SJSA1 (cell line): ENCODE data around the gene MIPOL1. TPM values are rescaled to one million over a fixed set of nuclear protein-coding genes. Genes with fewer than 3 reads are reported as not detected.
"Not testable (repeated sequence)": the region's sequence is repeated elsewhere in the genome, so short reads cannot be mapped to it uniquely, and the experiment has no call there.

ENCODE experiments used
- DNase-seq, 2 experiments: peaks; one replicate each; pipeline ENCODE4 v3.0.0-alpha.2; 2015 to 2020; ENCODE audit warnings: low spot score in 2 of 2, low read depth in 1 of 2
- H3K27ac ChIP-seq: fragments of 250-450 bp; sonication (Bioruptor Pico); 2 replicates; pipeline ENCODE4 v1.5.1; 2020; ENCODE audit warnings: mild to moderate bottlenecking, moderate library complexity
- H3K27me3 ChIP-seq: fragments of 250-450 bp; sonication (Bioruptor Pico); replicated peaks from 2 replicates; pipeline ENCODE4 v1.5.1; 2020; ENCODE audit warnings: mild to moderate bottlenecking, moderate library complexity
- H3K36me3 ChIP-seq: fragments of 250-450 bp; sonication (Bioruptor Pico); 2 replicates; pipeline ENCODE4 v1.5.1; 2020; ENCODE audit warnings: mild to moderate bottlenecking
- H3K4me1 ChIP-seq: fragments of 250-450 bp; sonication (Bioruptor Pico); replicated peaks from 2 replicates; pipeline ENCODE4 v1.6.1; 2021; ENCODE audit warnings: mild to moderate bottlenecking
- H3K4me3 ChIP-seq: fragments of 250-450 bp; sonication (Bioruptor Pico); 2 replicates; pipeline ENCODE4 v1.5.1; 2020; ENCODE audit warnings: mild to moderate bottlenecking
- H3K9me3 ChIP-seq: fragments of 250-450 bp; sonication (Bioruptor Pico); replicated peaks from 2 replicates; pipeline ENCODE4 v1.5.1; 2020; ENCODE audit warnings: mild to moderate bottlenecking
- total RNA-seq: library from RNA; depleted of rRNA; stranded (reverse); fragments of >200 nt; shearing (Covaris generic); gene quantifications from 2 replicates; pipeline ENCODE4 v1.2.3, GENCODE V29; 2014

The MIPOL1 gene
- total RNA-seq, 1 experiment from 2014 or later = 9.7 TPM

DNA sequence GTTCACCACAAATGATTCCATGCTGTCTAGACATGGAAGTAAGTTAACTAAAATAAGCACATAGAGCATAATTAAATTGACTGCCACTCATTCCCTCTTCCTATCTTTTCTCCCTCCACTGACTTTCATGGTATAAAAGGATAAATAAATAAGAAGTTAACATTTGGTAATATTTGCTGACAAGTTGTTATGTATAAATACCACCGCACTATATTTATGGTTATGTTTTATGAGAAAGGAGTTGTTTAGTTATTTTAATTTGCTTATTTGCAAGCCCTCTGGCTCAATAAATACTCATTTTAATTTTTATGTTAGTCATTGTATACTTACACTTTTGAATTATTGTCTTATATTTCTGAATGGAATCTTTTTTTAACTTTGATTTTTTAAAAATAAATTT is 113.5 kb downstream of the MIPOL1 start:
- Histone ChIP-seq H3K4me3 (no peak overlapping the region), H3K27me3 (no peaks in the 10 kb centered on the region), H3K4me1 (no peaks in the 10 kb centered on the region), H3K9me3 (no peaks in the 10 kb centered on the region), H3K27ac (no peak overlapping the region), H3K36me3 (no peaks in the 10 kb centered on the region)
- DNase-seq = no peak

DNA sequence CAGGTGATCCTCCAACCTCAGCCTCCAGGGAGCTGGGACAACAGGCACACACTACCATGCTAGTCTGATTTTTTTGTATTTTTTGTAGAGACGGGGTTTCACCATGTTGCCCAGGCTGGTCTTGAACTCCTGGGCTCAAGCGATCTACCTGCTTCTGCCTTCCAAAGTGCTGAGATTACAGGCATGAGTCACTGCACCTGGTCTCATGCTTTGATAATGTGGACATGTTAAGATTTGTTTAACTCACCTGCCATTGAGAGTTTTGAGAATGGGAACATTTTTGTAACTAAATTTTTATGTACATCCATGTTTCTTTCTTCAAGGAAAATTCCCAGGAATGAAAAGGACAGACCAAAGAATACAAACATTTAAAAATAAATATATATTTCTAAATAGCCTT is 121.2 kb downstream of the MIPOL1 start:
- Histone ChIP-seq H3K4me1 (no peaks in the 10 kb centered on the region), H3K4me3 (no peak overlapping the region), H3K36me3 (no peaks in the 10 kb centered on the region)

DNA sequence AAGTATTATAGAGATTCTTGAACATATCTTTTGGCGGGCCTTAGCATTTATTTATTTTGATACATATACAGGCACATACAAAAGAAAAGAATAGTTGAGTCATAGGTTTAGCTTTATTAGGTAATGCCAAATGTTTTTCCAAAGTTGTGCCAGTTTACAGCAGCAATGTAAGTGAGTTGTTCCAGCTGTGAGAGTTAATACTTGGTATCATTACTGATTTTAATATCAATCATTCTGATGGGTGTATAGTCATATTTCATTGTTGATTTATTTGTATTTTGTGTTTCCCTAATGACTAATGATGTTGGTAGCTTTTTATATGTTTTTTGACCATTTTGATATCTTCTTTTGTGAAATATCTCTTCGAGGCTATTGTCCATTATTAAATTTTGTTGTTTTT is 122.4 kb downstream of the MIPOL1 start:
- DNase-seq = no peak
- H3K36me3 ChIP-seq = no peaks in the 10 kb centered on the region
- H3K4me3 ChIP-seq = no peak overlapping the region
- no peaks in the 10 kb centered on the region for H3K27me3 ChIP-seq
- no peaks in the 10 kb centered on the region for H3K4me1 ChIP-seq
- H3K27ac ChIP-seq = no peak overlapping the region
- H3K9me3 ChIP-seq = no peaks in the 10 kb centered on the region

More for the DNA sequence above, 121.2 kb downstream of the MIPOL1 start:
- no peaks in the 10 kb centered on the region for H3K9me3 ChIP-seq
- H3K27ac ChIP-seq = no peak overlapping the region
- no peaks in the 10 kb centered on the region for H3K27me3 ChIP-seq
- DNase-seq = no peak

DNA sequence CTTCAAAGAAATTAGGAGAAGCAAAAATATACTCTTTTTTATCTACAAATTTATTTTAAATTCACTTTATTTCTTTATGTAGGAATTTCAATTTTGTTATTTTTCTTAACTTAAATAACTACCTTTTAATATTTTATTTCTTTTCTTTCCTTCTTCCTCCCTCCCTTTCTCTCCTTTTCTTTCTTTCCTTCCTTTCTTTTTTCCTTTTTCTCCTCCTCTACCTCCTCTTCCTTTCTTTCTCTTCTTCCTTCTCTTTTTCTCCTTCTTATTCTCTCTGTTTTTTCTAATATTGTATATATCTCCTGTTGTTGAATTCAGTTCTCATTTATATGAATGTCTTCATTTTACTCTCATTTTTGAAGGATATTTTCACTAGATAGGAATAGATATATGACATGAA is 127.6 kb downstream of the MIPOL1 start:
- no peaks in the 10 kb centered on the region for H3K27me3 ChIP-seq
- H3K4me3 ChIP-seq = no peak overlapping the region
- no peaks in the 10 kb centered on the region for H3K36me3 ChIP-seq
- no peak for DNase-seq
- H3K4me1 ChIP-seq = no peaks in the 10 kb centered on the region
- no peaks in the 10 kb centered on the region for H3K9me3 ChIP-seq
- H3K27ac ChIP-seq = no peak overlapping the region

DNA sequence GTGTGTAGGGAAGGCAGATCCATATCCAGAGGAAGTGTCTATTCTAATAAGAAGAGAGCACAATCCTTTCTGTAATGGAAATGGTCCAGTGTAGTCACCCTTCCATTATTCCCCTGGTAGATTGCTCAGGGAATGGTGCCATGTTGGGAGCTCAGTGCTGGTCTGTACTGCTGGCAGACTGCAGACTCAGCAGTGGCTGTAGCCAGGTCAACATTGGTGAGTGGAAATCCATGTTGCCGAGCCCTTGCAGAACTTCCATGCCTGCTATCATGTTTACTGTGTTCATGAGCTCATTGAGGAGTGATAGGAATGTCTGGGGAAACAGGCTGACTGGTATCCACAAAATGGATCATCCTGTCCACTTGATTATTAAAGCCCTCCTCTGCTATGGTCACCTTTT is 128.7 kb downstream of the MIPOL1 start:
- H3K27me3 ChIP-seq = no peaks in the 10 kb centered on the region
- H3K9me3 ChIP-seq = no peaks in the 10 kb centered on the region
- H3K27ac ChIP-seq = no peak overlapping the region
- no peak for DNase-seq
- H3K4me3 ChIP-seq = no peak overlapping the region
- H3K4me1 ChIP-seq = no peaks in the 10 kb centered on the region
- no peaks in the 10 kb centered on the region for H3K36me3 ChIP-seq

DNA sequence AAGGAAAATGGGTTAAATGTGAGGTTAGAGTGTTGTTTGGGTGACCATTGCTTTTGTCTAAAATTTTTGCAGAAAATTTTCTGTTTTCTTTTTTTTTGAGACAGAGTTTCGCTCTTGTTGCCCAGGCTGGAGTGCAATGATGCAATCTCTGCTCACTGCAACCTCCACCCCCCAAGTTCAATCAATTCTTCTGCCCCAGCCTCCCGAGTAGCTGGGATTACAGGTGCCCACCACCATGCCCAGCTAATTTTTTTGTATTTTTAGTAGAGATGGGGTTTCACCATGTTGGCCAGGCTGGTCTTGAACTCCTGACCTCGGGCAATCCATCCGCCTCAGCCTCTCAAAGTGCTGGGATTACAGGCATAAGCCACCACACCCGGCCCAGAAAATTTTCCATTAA is 130.2 kb downstream of the MIPOL1 start:
- H3K36me3 ChIP-seq, H3K9me3 ChIP-seq, H3K4me1 ChIP-seq, H3K27ac ChIP-seq, H3K4me3 ChIP-seq, H3K27me3 ChIP-seq, DNase-seq: not testable (repeated sequence)

- no peak overlapping the region for H3K4me3 ChIP-seq
These were observed 130.9 kb downstream of the MIPOL1 start for GRCh38 chr14:37328673-37329072.

GRCh38 chr14:37329189-37330001 is 131.7 kb downstream of the MIPOL1 start:
- Histone ChIP-seq H3K27me3 (no peaks in the 10 kb centered on the region), H3K9me3 (no peaks in the 10 kb centered on the region), H3K36me3 (no peaks in the 10 kb centered on the region), H3K27ac (no peak overlapping the region), H3K4me1 (no peaks in the 10 kb centered on the region), H3K4me3 (no peak overlapping the region)
- DNase-seq = no peak

More at GRCh38 chr14:37328673-37329072, 130.9 kb downstream of the MIPOL1 start:
- no peaks in the 10 kb centered on the region for H3K4me1 ChIP-seq
- no peaks in the 10 kb centered on the region for H3K27me3 ChIP-seq
- DNase-seq = no peak
- H3K27ac ChIP-seq = no peak overlapping the region
- H3K9me3 ChIP-seq = no peaks in the 10 kb centered on the region
- H3K36me3 ChIP-seq = no peaks in the 10 kb centered on the region

GRCh38 chr14:37330910-37331309 is 133.2 kb downstream of the MIPOL1 start:
- Histone ChIP-seq H3K9me3 (no peaks in the 10 kb centered on the region), H3K27me3 (no peaks in the 10 kb centered on the region), H3K4me1 (no peaks in the 10 kb centered on the region), H3K36me3 (no peaks in the 10 kb centered on the region), H3K4me3 (no peak overlapping the region), H3K27ac (no peak overlapping the region)
- no peak for DNase-seq

DNA sequence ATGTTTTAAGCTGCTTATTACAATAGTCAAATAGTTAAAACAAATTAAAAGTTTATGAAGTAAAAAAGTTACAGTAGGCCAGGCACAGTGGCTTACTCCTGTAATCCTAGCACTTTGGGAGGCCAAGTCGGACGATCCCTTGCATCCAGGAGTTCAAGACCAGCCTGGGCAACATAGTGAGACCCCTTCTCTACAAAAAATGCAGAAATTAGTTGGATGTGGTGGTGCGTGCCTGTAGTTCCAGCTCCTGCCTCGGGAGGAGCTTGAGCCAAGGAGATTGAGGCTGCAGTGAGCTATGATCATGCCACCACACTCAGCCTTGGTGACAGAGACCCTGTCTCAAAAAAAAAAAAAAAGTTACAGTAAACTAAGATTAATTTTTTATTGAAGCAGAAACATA is 142.6 kb downstream of the MIPOL1 start:
- no peaks in the 10 kb centered on the region for H3K36me3 ChIP-seq
- no peak overlapping the region for H3K4me3 ChIP-seq
- DNase-seq = no peak
- H3K4me1 ChIP-seq = no peaks in the 10 kb centered on the region
- H3K9me3 ChIP-seq = no peaks in the 10 kb centered on the region
- H3K27me3 ChIP-seq = no peaks in the 10 kb centered on the region
- no peak overlapping the region for H3K27ac ChIP-seq

GRCh38 chr14:37343307-37344094 is 145.8 kb downstream of the MIPOL1 start:
- Histone ChIP-seq H3K9me3 (no peaks in the 10 kb centered on the region), H3K27me3 (no peaks in the 10 kb centered on the region), H3K27ac (no peak overlapping the region), H3K36me3 (no peaks in the 10 kb centered on the region), H3K4me3 (no peak overlapping the region), H3K4me1 (no peaks in the 10 kb centered on the region)
- DNase-seq = no peak

DNA sequence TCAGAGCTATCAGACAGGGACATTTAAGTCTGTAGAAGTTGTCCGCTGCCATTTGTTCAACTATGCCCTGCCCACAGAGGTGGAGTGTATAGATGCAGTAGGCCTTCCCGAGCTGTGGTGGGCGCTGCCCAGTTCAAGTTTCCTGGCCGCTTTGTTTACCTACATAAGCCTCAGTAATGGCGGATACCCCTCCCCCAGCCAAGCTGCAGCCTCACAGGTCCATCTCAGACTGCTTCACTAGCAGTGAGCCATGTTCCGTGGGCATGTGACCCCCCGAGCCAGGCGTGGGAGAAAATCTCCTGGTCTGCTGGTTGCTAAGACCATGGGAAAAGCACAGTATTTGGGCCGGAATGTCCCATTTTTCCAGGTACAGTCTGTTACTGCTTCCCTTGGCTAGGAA is 165.9 kb downstream of the MIPOL1 start:
- no peaks in the 10 kb centered on the region for H3K9me3 ChIP-seq
- H3K4me1 ChIP-seq = no peaks in the 10 kb centered on the region
- DNase-seq = no peak

GRCh38 chr14:37369425-37369824 is 171.7 kb downstream of the MIPOL1 start:
- Histone ChIP-seq H3K27me3 (no peaks in the 10 kb centered on the region), H3K27ac (no peak overlapping the region), H3K9me3 (no peaks in the 10 kb centered on the region), H3K4me3 (no peak overlapping the region), H3K4me1 (no peaks in the 10 kb centered on the region), H3K36me3 (no peaks in the 10 kb centered on the region)
- DNase-seq = no peak

More for the DNA sequence above, 165.9 kb downstream of the MIPOL1 start:
- Histone ChIP-seq H3K4me3 (no peak overlapping the region), H3K27ac (no peak overlapping the region), H3K36me3 (no peaks in the 10 kb centered on the region), H3K27me3 (no peaks in the 10 kb centered on the region)

DNA sequence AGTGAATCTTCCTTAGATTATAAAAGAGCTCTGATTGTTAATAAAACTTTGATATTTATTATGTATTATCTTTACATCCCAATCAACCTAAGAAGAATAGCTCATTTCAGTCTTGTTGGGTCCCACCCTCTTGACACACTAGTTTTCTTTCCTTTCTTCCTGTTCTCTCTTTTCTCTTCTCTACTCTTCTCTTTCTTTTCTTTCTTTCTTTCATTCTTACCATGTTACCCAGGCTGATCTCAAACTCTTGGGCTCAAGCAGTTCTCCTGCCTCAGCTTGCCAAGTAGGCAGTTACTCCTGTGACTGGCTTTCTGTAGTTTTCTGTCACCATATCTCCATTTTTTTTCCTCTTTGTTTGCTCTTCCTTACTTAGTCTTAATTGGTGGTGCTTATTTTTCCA is 177.8 kb downstream of the MIPOL1 start:
- Histone ChIP-seq H3K36me3 (no peaks in the 10 kb centered on the region), H3K27ac (no peak overlapping the region), H3K9me3 (no peaks in the 10 kb centered on the region), H3K4me3 (no peak overlapping the region), H3K27me3 (no peaks in the 10 kb centered on the region), H3K4me1 (no peaks in the 10 kb centered on the region)
- no peak for DNase-seq
